Stimulated activated CD4-positive, alpha-beta T cell treated with anti-CD3 and anti-CD28 coated beads, Interleukin-4, amount 100 ng/mL, for 48 hours (primary cell): ENCODE measurements around the gene CLDN4.

ENCODE experiments used
- DNase-seq, 2 donors: peaks; one replicate each; pipeline ENCODE4 v3.0.0-alpha.2; 2020; ENCODE audit warnings: low read depth in 2 of 2

CLDN4 gene

GRCh38 chr7:73872056-73872908 is 41.5 kb downstream of the CLDN4 start:
- DNase-seq = no peak

DNA sequence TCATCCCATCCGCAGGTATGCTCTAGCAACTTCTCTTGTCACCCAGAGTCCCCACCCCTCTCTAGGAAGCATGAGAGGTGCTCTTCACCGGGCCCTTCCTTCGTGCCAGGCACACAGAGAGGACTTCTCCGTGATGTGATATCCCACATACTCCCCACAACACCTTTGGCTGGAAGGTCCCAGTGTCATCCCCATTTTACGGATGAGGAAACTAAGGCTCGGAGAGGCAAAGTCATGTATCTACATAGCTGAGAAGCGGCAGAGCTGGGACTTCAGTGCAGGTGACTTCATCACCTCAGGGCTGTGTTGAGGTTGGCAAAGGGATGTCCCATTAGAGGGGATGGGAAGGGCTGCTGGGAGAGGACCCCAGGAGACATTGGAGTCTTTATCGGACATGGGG is 45.6 kb downstream of the CLDN4 start:
- no peak for DNase-seq

DNA sequence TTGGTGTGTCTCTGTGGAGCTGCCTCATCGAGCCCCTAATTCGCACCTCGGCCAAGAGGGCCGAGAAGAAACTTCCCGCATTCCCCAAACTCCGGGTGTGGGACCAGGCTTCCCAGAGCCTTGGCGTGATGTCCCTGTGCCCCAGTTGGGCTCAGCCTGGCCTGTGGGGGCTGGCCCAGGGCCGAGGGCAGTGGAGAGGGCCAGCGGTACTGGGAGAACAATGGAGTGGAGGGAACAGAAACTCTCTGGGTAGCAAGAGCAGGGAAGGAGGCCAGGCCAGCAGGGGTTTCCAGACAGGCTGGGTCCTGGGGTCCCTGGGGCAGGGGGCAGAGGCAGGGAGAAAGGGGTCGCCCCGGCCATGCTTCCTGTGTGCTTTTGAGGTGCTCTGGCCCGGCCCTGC is 46.2 kb downstream of the CLDN4 start:
- DNase-seq = no peak

DNA sequence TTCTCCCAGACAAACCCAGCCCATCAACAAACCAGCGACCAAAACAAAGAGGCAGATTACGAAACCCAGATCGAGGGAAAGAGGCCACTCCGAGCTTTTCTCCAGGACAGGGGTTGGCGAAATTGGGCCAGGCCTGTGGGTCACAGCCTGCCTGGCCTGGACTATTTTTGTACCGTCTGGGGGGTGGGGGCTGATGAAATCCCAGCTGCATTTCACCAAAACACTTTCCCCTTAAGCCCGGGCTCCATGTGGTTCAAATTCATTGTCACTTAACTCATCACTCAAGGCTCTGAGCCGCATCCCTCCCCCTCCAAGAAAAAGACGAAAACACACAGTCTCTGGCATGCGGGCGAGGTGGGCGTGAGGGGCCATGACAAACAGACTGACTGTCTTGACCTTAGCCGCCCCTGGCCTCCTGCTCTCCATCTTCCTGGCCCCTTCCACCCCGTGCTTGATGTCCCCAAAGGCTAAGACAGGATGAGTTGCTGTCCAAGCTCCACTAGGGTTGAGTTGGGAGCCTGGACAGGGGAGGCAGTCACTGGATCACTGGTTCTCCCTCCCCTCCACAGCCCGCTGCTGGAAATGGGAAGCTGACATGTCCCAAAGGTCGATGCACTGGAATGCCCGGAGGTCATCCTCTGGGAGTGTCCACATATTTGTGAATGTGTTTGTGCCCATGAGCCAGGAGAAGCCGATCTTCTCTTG is 49.3 kb downstream of the CLDN4 start:
- no peak for DNase-seq

GRCh38 chr7:73880755-73881328 is 50.0 kb downstream of the CLDN4 start:
- DNase-seq = no peak

DNA sequence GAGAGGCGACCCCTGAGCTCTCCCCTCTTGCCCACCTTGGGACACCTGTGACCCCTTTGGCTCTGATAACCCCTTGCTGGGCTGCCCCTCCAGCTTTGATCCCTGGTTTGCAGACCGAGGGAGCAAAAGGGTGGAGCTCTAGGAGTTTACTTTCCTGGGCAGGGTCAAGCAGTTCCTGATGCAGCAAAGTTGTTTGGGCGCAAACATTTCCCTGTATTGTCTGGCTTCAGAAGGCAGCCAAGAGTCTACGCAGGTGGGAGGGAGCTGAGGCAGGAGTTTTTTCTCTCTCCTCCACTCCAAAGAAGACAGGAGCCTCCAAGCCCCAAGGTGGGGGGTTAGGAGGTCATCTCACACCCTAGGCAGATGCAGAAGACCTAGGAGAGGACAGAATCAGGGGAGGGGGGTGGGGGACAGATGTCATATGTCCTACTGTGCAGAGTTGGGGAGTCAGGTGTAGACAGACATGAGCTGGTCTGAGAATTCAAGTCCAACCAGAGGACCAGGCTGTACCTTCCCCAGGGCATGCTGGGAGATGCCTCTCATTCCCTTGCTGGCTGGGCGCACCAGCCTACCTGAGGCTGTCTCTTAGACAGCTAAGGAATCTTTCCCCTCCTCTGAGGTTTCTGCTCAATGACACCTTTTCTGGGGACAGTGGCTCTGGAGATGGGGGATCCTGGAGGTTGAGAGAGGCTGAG is 50.7 kb downstream of the CLDN4 start:
- DNase-seq = no peak

DNA sequence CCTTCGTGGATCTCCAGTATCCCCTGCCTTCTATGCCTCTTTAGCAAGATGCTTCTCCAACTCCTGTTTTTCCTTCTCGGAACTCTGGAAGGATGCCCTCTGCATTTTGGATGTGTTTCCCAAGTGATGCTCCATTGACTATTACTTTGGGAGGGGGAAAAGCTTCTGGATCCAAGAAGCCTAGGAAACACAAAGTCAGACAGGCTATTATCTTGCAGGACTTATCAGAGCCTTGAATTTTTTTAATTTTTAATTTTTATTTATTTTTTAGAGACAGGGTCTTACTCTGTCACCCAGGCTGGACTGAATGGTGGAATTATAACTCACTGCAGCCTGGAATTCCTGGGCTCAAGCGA is 51.2 kb downstream of the CLDN4 start:
- DNase-seq = no peak
